Measurements from ENCODE around the gene STK17A. TPM values are rescaled to one million over a fixed set of nuclear protein-coding genes. Genes with fewer than 3 reads are reported as not detected.
"Not testable (repeated sequence)": the region's sequence is repeated elsewhere in the genome, so short reads cannot be mapped to it uniquely, and the experiment has no call there.

Gene STK17A
- total RNA-seq, 2 experiments from 2014 or later, result 74.4 to 74.8 TPM

GRCh38 chr7:43589728-43590127, 6.8 kb downstream of the STK17A start:
- POLR2A ChIA-PET, result no interaction called here
- H3K27ac Mint-ChIP-seq, result peak overlapping the region; percentile 47
- peaks cover 41% of the 10 kb centered on the region for H3K36me3 Mint-ChIP-seq (ENCODE audit: low read depth)
- CTCF ChIA-PET, result interaction anchor here (0.7 to 1.1 kb wide), 2 partner anchors 14 to 32 kb away, joined by 3 to 4 read pairs; no protein-coding TSS in a partner anchor
- peak overlapping the region; percentile 12 for H3K4me3 Mint-ChIP-seq
- DNase-seq, result no peak
- peaks cover 77% of the 10 kb centered on the region for H3K4me1 Mint-ChIP-seq
- no peaks in the 10 kb centered on the region for H3K27me3 Mint-ChIP-seq
- H3K9me3 Mint-ChIP-seq, result peaks cover 3% of the 10 kb centered on the region

GRCh38 chr7:43590862-43591557, 8.1 kb downstream of the STK17A start:
- H3K27me3 Mint-ChIP-seq, result no peaks in the 10 kb centered on the region
- peaks cover 39% of the 10 kb centered on the region for H3K36me3 Mint-ChIP-seq (ENCODE audit: low read depth)
- H3K4me3 Mint-ChIP-seq, result peak overlapping the region; percentile 8
- peaks cover 3% of the 10 kb centered on the region for H3K9me3 Mint-ChIP-seq
- H3K27ac Mint-ChIP-seq, result peak overlapping the region; percentile 67
- POLR2A ChIA-PET, result no interaction called here
- CTCF ChIA-PET, result interaction anchor here (0.7 to 1.6 kb wide), 5 partner anchors 8 to 131 kb away, joined by 3 to 7 read pairs (median 4); partner anchors contain the start of gene STK17A
- peaks cover 82% of the 10 kb centered on the region for H3K4me1 Mint-ChIP-seq
- DNase-seq, result peak; percentile 46

GRCh38 chr7:43591558-43592180, 8.8 kb downstream of the STK17A start:
- Mint-ChIP-seq H3K4me3 (peak overlapping the region; percentile 22), H3K9me3 (peaks cover 3% of the 10 kb centered on the region), H3K27ac (peak overlapping the region; percentile 67), H3K4me1 (peaks cover 77% of the 10 kb centered on the region), H3K27me3 (no peaks in the 10 kb centered on the region), H3K36me3 (ENCODE audit: low read depth) (peaks cover 36% of the 10 kb centered on the region)
- CTCF ChIA-PET, result interaction anchor here (1.5 to 1.6 kb wide), 2 partner anchors 9 to 109 kb away, joined by 5 to 7 read pairs; partner anchors contain the start of gene STK17A
- POLR2A ChIA-PET, result no interaction called here
- no peak for DNase-seq

- H3K27me3 Mint-ChIP-seq, result no peaks in the 10 kb centered on the region
- peak overlapping the region; percentile 22 for H3K4me3 Mint-ChIP-seq
- H3K27ac Mint-ChIP-seq, result peak overlapping the region; percentile 67
- CTCF ChIA-PET, result interaction anchor here (0.7 kb wide), 1 partner anchor 10 kb away, joined by 5 read pairs; the partner anchor contains the start of gene STK17A
- POLR2A ChIA-PET, result interaction anchor here (0.7 kb wide), 1 partner anchor 56 kb away, joined by 3 read pairs; no protein-coding TSS in a partner anchor
- no peak for DNase-seq
- peaks cover 77% of the 10 kb centered on the region for H3K4me1 Mint-ChIP-seq
- H3K9me3 Mint-ChIP-seq, result peaks cover 3% of the 10 kb centered on the region
- H3K36me3 Mint-ChIP-seq (ENCODE audit: low read depth), result peaks cover 41% of the 10 kb centered on the region
These were observed 9.4 kb downstream of the STK17A start for GRCh38 chr7:43592326-43592725.

GRCh38 chr7:43593010-43593409, 10.1 kb downstream of the STK17A start:
- H3K36me3 Mint-ChIP-seq (ENCODE audit: low read depth), result peaks cover 42% of the 10 kb centered on the region
- CTCF ChIA-PET, result no interaction called here
- H3K27me3 Mint-ChIP-seq, result no peaks in the 10 kb centered on the region
- H3K9me3 Mint-ChIP-seq, result peaks cover 3% of the 10 kb centered on the region
- peaks cover 73% of the 10 kb centered on the region for H3K4me1 Mint-ChIP-seq
- POLR2A ChIA-PET, result no interaction called here
- no peak overlapping the region for H3K4me3 Mint-ChIP-seq
- no peak for DNase-seq
- H3K27ac Mint-ChIP-seq, result no peak overlapping the region

GRCh38 chr7:43594020-43594419, 11.1 kb downstream of the STK17A start:
- no peak for DNase-seq
- Mint-ChIP-seq H3K4me1 (peaks cover 70% of the 10 kb centered on the region), H3K27me3 (no peaks in the 10 kb centered on the region)

GRCh38 chr7:43596426-43596825, 13.5 kb downstream of the STK17A start:
- H3K9me3 Mint-ChIP-seq, POLR2A ChIA-PET, H3K4me3 Mint-ChIP-seq, H3K27me3 Mint-ChIP-seq, DNase-seq: not testable (repeated sequence)
- H3K4me1 Mint-ChIP-seq, result peaks cover 58% of the 10 kb centered on the region
- H3K27ac Mint-ChIP-seq, result peak overlapping the region; percentile 31
- CTCF ChIA-PET, result interaction anchor here (1.1 to 3.5 kb wide), 2 partner anchors 14 to 103 kb away, joined by 5 to 17 read pairs; partner anchors contain the start of gene STK17A
- H3K36me3 Mint-ChIP-seq (ENCODE audit: low read depth), result peaks cover 45% of the 10 kb centered on the region

More at GRCh38 chr7:43594020-43594419, 11.1 kb downstream of the STK17A start:
- H3K27ac Mint-ChIP-seq, result peak overlapping the region; percentile 68
- POLR2A ChIA-PET, result interaction anchor here (0.6 kb wide), 1 partner anchor 21 kb away, joined by 10 read pairs; no protein-coding TSS in a partner anchor
- H3K36me3 Mint-ChIP-seq (ENCODE audit: low read depth), result peaks cover 40% of the 10 kb centered on the region
- H3K4me3 Mint-ChIP-seq, result peak overlapping the region; percentile 18
- peaks cover 3% of the 10 kb centered on the region for H3K9me3 Mint-ChIP-seq
- CTCF ChIA-PET, result interaction anchor here (3.5 kb wide), 1 partner anchor 12 kb away, joined by 17 read pairs; the partner anchor contains the start of gene STK17A

- no peak overlapping the region for H3K27ac Mint-ChIP-seq
- H3K4me1 Mint-ChIP-seq, result peaks cover 37% of the 10 kb centered on the region
- no peak for DNase-seq
- POLR2A ChIA-PET, result no interaction called here
- H3K36me3 Mint-ChIP-seq (ENCODE audit: low read depth), result peaks cover 43% of the 10 kb centered on the region
- no peak overlapping the region for H3K4me3 Mint-ChIP-seq
- peaks cover 6% of the 10 kb centered on the region for H3K9me3 Mint-ChIP-seq
- H3K27me3 Mint-ChIP-seq, result no peaks in the 10 kb centered on the region
- CTCF ChIA-PET, result interaction anchor here (1.0 to 2.9 kb wide), 2 partner anchors 13 to 18 kb away, joined by 3 to 14 read pairs; partner anchors contain the start of gene STK17A
These were observed 17.1 kb downstream of the STK17A start for GRCh38 chr7:43600056-43600455.

GRCh38 chr7:43602256-43602655, 19.3 kb downstream of the STK17A start:
- peaks cover 38% of the 10 kb centered on the region for H3K4me1 Mint-ChIP-seq
- H3K4me3 Mint-ChIP-seq, result no peak overlapping the region
- H3K9me3 Mint-ChIP-seq, result peaks cover 6% of the 10 kb centered on the region
- peaks cover 46% of the 10 kb centered on the region for H3K36me3 Mint-ChIP-seq (ENCODE audit: low read depth)
- no peak overlapping the region for H3K27ac Mint-ChIP-seq
- no peaks in the 10 kb centered on the region for H3K27me3 Mint-ChIP-seq
- ChIA-PET CTCF (interaction anchor here (0.6 to 1.3 kb wide), 3 partner anchors 14 to 81 kb away, joined by 3 to 4 read pairs (median 3); partner anchors contain the start of gene STK17A), POLR2A (no interaction called here)
- no peak for DNase-seq

- Mint-ChIP-seq H3K27ac (no peak overlapping the region), H3K36me3 (ENCODE audit: low read depth) (peaks cover 47% of the 10 kb centered on the region), H3K27me3 (no peaks in the 10 kb centered on the region), H3K4me1 (peaks cover 41% of the 10 kb centered on the region), H3K4me3 (no peak overlapping the region), H3K9me3 (peaks cover 6% of the 10 kb centered on the region)
- ChIA-PET POLR2A (interaction anchor here (0.8 kb wide), 1 partner anchor 12 kb away, joined by 3 read pairs; no protein-coding TSS in a partner anchor), CTCF (interaction anchor here (0.7 to 0.8 kb wide), 2 partner anchors 22 to 245 kb away, joined by 3 read pairs; partner anchors contain the start of gene STK17A)
- no peak for DNase-seq
These were observed 21.3 kb downstream of the STK17A start for GRCh38 chr7:43604251-43604650.

- Mint-ChIP-seq H3K4me3 (no peak overlapping the region), H3K4me1 (peaks cover 63% of the 10 kb centered on the region), H3K27ac (no peak overlapping the region), H3K36me3 (ENCODE audit: low read depth) (peaks cover 71% of the 10 kb centered on the region), H3K9me3 (peaks cover 6% of the 10 kb centered on the region), H3K27me3 (no peaks in the 10 kb centered on the region)
- CTCF ChIA-PET, result interaction anchor here (0.8 to 1.0 kb wide), 3 partner anchors 12 to 37 kb away, joined by 3 to 5 read pairs (median 4); partner anchors contain the start of gene STK17A
- POLR2A ChIA-PET, result interaction anchor here (0.6 kb wide), 1 partner anchor 91 kb away, joined by 5 read pairs; no protein-coding TSS in a partner anchor
- no peak for DNase-seq
These were observed 26.2 kb downstream of the STK17A start for GRCh38 chr7:43609097-43609496.

- peak overlapping the region; percentile 31 for H3K27ac Mint-ChIP-seq
- H3K4me3 Mint-ChIP-seq, result no peak overlapping the region
- no peak for DNase-seq
- no peaks in the 10 kb centered on the region for H3K27me3 Mint-ChIP-seq
- peaks cover 69% of the 10 kb centered on the region for H3K36me3 Mint-ChIP-seq (ENCODE audit: low read depth)
- CTCF ChIA-PET, result interaction anchor here (0.6 to 3.5 kb wide), 3 partner anchors 18 to 129 kb away, joined by 3 to 15 read pairs (median 3); partner anchors contain the start of gene STK17A
- H3K9me3 Mint-ChIP-seq, result no peaks in the 10 kb centered on the region
- POLR2A ChIA-PET, result no interaction called here
- peaks cover 58% of the 10 kb centered on the region for H3K4me1 Mint-ChIP-seq
These were observed 29.2 kb downstream of the STK17A start for GRCh38 chr7:43612128-43612527.

All from activated CD4-positive, alpha-beta T cell treated with anti-CD3 and anti-CD28 coated beads, Interleukin-2, amount 10 ng/mL, durations not matched to agents 7 days and 5 days (primary cell).